Erythroblast (primary cell): Measurements from ENCODE around the gene OR2A7.
"Not testable (repeated sequence)": the region's sequence is repeated elsewhere in the genome, so short reads cannot be mapped to it uniquely, and the experiment has no call there.

Source experiments
- GATA1 ChIP-seq: IDR thresholded peaks from 2 replicates; pipeline ENCODE4 v1.6.1; 2011; ENCODE audit warnings: low read depth, mild to moderate bottlenecking, control low read depth, low read length, moderate library complexity
- POLR2A ChIP-seq: IDR thresholded peaks from 2 replicates; pipeline ENCODE4 v1.6.1; 2011; ENCODE audit warnings: mild to moderate bottlenecking, low read length

GRCh38 chr7:144239365-144239764 is 25.2 kb downstream of the OR2A7 start, which contains the start of gene OR2A42:
- not testable (repeated sequence) for TF ChIP-seq POLR2A, GATA1
